Measurements from ENCODE around the gene ACTR3C. TPM values are rescaled to one million over a fixed set of nuclear protein-coding genes. Genes with fewer than 3 reads are reported as not detected.

The ACTR3C gene
- total and polyA plus RNA-seq, 2 of the 13 experiments (the other 11 are each of a cell fraction or from before 2014, with no cell fraction given), result 3.8 to 7.5 TPM

DNA sequence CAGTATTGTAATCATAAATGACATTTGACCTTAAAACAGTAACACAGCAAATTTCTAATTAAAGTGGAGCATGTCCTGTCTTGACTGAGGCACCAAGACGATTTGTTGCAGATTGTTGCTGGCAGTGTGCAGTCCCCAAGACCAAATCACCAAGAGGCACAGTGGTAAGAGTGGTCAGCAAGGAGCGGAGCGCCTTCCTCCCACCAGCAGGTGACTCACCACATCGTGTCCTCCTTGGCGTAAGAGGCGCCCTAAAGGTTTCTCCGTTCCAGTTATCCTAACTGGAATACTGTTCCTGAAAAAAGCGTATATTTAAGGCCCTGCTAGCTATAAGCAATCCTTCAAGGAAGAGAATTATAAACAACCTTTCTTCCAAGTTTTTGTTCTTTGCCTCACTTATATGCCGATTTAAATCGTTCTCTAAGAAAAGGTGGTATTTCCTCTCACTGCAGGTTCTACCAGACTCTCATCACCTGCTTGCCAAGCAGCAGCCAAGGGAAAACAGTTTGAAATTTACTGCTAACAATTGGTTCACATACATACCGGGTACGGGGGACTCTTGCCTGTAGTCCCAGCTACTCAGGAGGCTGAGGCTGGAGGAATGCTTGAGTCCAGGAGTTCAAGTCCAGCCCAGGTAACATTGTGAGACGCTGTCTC lies 34.6 kb upstream of the ACTR3C start:
- H2AFZ ChIP-seq (ENCODE audit: low read length), result no peak overlapping the region
- POLR2A ChIA-PET, result interaction anchor here (1.2 to 1.4 kb wide), 3 partner anchors 11 to 31 kb away, joined by 3 to 5 read pairs (median 5); partner anchors contain the start of gene REPIN1
- no peak overlapping the region for H3K9ac ChIP-seq (ENCODE audit: insufficient read depth, low read depth, low read length)
- CTCF ChIA-PET (ENCODE audit: low intra/inter-chr PET ratio, low total read pairs), result interaction anchor here (4.3 kb wide), 1 partner anchor 31 kb away, joined by 45 read pairs; no protein-coding TSS in a partner anchor
- BruUV-seq (replicated peaks), result no TSS peak
- peaks cover 68% of the 10 kb centered on the region for H3K4me1 ChIP-seq (ENCODE audit: insufficient read depth, low read length)
- in situ Hi-C loops (cut with HindIII; ENCODE audit: extremely low pct_ligation_motif_present, low pct_unique_long_range_greater_than_20kb) (no loop called here), intact Hi-C loops (cut with micrococcal nuclease; ENCODE audit: unreplicated experiment) (loop anchor here (2.0 to 10.0 kb wide), 3 partner anchors 36 to 73 kb away; partner anchors contain the start of genes ACTR3C and LRRC61)
- H4K20me1 ChIP-seq (ENCODE audit: insufficient read depth, low read length), result no peaks in the 10 kb centered on the region
- no peaks in the 10 kb centered on the region for H3K27me3 ChIP-seq (ENCODE audit: control insufficient read depth in 1 of 2, insufficient read depth in 2 of 2, low read length in 2 of 2)
- H3K4me2 ChIP-seq (ENCODE audit: low read depth, low read length), result peak overlapping the region; percentile 67
- DNase-seq (ENCODE audit: low spot score) (no peak), FAIRE-seq (no peak), ATAC-seq (peak; percentile 49)
- no peaks in the 10 kb centered on the region for H3K79me2 ChIP-seq (ENCODE audit: insufficient read depth, low read length)
- no peaks in the 10 kb centered on the region for H3K9me3 ChIP-seq (ENCODE audit: low read length)
- 45% methylated on average over 13 of the region's 13 CpGs for WGBS (ENCODE audit: low lambda C conversion rate)
- no peaks in the 10 kb centered on the region for H3K36me3 ChIP-seq (replicated peaks in 1 of 2; ENCODE audit: control insufficient read depth in 1 of 2, insufficient read depth in 2 of 2, low read length in 2 of 2)
- H3K27ac ChIP-seq (ENCODE audit: extremely low read length, insufficient read depth, low read length), result no peak overlapping the region
- peak overlapping the region in 1 of 3 experiments; percentile 29; a peak in 1 of 6 replicates for H3K4me3 ChIP-seq (replicated peaks in 1 of 3; ENCODE audit: insufficient read depth in 1 of 3, low read depth in 2 of 3, low read length in 3 of 3)
- TF ChIP-seq CTCF (CRISPR knock-in tag; IDR thresholded peaks at IDR 0.05) (peak; percentile 30; the same call in 1 of the 2 replicates), FLYWCH1 (CRISPR knock-in tag; IDR thresholded peaks at IDR 0.05) (no peak), ZNF574 (CRISPR knock-in tag; IDR thresholded peaks at IDR 0.05) (peak; percentile 27; the same call in 1 of the 2 replicates), ZBTB33 (CRISPR knock-in tag; IDR thresholded peaks at IDR 0.05) (0 out of 2 replicates have a peak, but pooled peaks have one; percentile 39), SALL1 (CRISPR knock-in tag; IDR thresholded peaks at IDR 0.05) (0 out of 2 replicates have a peak, but pooled peaks have one; percentile 4), CREM (IDR thresholded peaks at IDR 0.05) (no peak), CREM (CRISPR knock-in tag; IDR thresholded peaks at IDR 0.05) (no peak), NBN (conservative IDR thresholded peaks at IDR 0.05) (no peak), FOSL2 (CRISPR knock-in tag; IDR thresholded peaks at IDR 0.05) (peak; percentile 71), MLX (CRISPR knock-in tag; IDR thresholded peaks at IDR 0.05) (no peak), ZNF263 (CRISPR knock-in tag; IDR thresholded peaks at IDR 0.05) (peak; percentile 76), GFI1 (CRISPR knock-in tag; IDR thresholded peaks at IDR 0.05; ENCODE audit: borderline replicate concordance) (no peak), STAG1 (CRISPR knock-in tag; IDR thresholded peaks at IDR 0.05) (0 out of 2 replicates have a peak, but pooled peaks have one; percentile 27)
- TF ChIP-seq, protein P1, sequence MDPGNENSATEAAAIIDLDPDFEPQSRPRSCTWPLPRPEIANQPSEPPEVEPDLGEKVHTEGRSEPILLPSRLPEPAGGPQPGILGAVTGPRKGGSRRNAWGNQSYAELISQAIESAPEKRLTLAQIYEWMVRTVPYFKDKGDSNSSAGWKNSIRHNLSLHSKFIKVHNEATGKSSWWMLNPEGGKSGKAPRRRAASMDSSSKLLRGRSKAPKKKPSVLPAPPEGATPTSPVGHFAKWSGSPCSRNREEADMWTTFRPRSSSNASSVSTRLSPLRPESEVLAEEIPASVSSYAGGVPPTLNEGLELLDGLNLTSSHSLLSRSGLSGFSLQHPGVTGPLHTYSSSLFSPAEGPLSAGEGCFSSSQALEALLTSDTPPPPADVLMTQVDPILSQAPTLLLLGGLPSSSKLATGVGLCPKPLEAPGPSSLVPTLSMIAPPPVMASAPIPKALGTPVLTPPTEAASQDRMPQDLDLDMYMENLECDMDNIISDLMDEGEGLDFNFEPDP (CRISPR knock-in tag; conservative IDR thresholded peaks at IDR 0.05), result no peak

Data from HepG2 (cell line).